BJ (cell line): ENCODE data around the gene MSTO1. TPM values are rescaled to one million over a fixed set of nuclear protein-coding genes. Genes with fewer than 3 reads are reported as not detected.
"Not testable (repeated sequence)": the region's sequence is repeated elsewhere in the genome, so short reads cannot be mapped to it uniquely, and the experiment has no call there.

Experiments
- CTCF ChIA-PET: fragments of 350-600 bp; formaldehyde crosslinking; extraction: SDS; loops from one replicate; lab custom pipeline; 2021; ENCODE audit warnings: antibody characterized with exemption, inconsistent platforms; lab: Yijun Ruan, JAX
- POLR2A ChIA-PET: fragments of 300-600 bp; sonication (Branson Sonifier 250); formaldehyde crosslinking; extraction: SDS; loops from one replicate; lab custom pipeline; 2021; ENCODE audit warnings: antibody characterized with exemption; lab: Charles Lee
- DNase-seq: peaks from one replicate; pipeline ENCODE4 v3.0.0-alpha.2; 2011; ENCODE audit warnings: low read depth
- H3K27me3 ChIP-seq: 2 replicates; pipeline ENCODE4 v1.6.0; 2011; ENCODE audit warnings: low read length; ENCODE audit not compliant: control insufficient read depth, insufficient read depth
- H3K36me3 ChIP-seq: 2 replicates; pipeline ENCODE4 v1.5.1; 2011; ENCODE audit warnings: low read length; ENCODE audit not compliant: control insufficient read depth, insufficient read depth
- H3K4me3 ChIP-seq: 2 replicates; pipeline ENCODE4 v1.5.1; 2011; ENCODE audit warnings: low read depth, mild to moderate bottlenecking, control low read depth, low read length
- polyA minus RNA-seq: library from RNA; depleted of rRNA, polyadenylated mRNA; stranded (reverse); fragments of >200 nt; gene quantifications from 2 replicates; pipeline ENCODE4 v1.2.3, GENCODE V29; 2011; rRNA and poly(A)+ RNA removed
- polyA plus RNA-seq: library from polyadenylated mRNA; depleted of rRNA; stranded (reverse); fragments of >200 nt; gene quantifications from 2 replicates; pipeline ENCODE4 v1.2.3, GENCODE V29; 2011; rRNA removed
- TF ChIP-seq, protein P1 (sequence below): IDR thresholded peaks from 2 replicates; pipeline ENCODE4 v1.5.1; 2011; ENCODE audit warnings: low read depth, mild to moderate bottlenecking, control low read depth, inconsistent platforms, low read length, moderate library complexity; ENCODE audit not compliant: insufficient read depth

Gene MSTO1
- 19.5 and 28.6 TPM in 2 replicates for polyA plus RNA-seq
- polyA minus RNA-seq = 28.7 and 29.2 TPM in 2 replicates

DNA sequence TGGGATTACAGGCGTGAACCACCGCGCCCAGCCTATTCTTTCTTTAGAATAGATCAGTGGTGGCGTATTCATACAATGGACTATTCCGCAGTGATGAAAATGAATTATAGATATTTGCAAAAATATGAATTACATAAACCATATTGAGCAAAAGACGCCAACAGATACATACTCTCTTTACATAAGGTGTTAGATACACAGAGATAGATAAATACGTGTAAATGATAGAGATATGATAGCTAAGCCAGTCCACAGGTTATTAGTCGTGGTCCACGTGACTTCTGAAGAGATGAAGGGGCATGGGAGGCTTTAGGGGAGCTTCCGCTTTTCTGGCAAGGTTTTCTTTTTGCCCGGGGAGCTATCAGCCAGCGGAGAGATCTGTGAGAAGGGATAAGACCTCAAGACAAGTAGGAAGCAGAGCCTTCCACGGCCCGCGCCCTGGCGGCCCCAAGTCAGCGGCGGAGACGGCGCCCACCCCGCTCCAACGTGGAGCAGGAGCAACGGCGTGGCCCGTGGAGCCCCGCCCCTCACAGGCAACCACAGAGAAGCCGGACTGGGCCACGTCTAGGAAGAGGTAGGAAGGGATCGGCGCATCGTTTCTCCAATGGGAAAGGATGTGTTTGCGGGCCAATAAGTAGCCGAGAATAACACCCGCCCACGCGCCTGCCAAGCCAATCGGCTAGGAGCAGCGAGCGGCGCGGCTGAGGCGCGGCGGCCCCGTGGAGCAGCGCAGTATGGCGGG lies at the start of gene MSTO1:
Gene MSTO1, plus strand, starts transcription at position 704 of the 742 bp plus-strand sequence. Its CDS starts 31 bp downstream, at position 735.
- POLR2A ChIA-PET = no interaction called here
- CTCF ChIA-PET = interaction anchor here (1.1 to 1.2 kb wide), 2 partner anchors 349 to 359 kb away, joined by 3 read pairs; no protein-coding TSS in a partner anchor
- H3K27me3 ChIP-seq = no peaks in the 10 kb centered on the region
- TF ChIP-seq, protein P1, sequence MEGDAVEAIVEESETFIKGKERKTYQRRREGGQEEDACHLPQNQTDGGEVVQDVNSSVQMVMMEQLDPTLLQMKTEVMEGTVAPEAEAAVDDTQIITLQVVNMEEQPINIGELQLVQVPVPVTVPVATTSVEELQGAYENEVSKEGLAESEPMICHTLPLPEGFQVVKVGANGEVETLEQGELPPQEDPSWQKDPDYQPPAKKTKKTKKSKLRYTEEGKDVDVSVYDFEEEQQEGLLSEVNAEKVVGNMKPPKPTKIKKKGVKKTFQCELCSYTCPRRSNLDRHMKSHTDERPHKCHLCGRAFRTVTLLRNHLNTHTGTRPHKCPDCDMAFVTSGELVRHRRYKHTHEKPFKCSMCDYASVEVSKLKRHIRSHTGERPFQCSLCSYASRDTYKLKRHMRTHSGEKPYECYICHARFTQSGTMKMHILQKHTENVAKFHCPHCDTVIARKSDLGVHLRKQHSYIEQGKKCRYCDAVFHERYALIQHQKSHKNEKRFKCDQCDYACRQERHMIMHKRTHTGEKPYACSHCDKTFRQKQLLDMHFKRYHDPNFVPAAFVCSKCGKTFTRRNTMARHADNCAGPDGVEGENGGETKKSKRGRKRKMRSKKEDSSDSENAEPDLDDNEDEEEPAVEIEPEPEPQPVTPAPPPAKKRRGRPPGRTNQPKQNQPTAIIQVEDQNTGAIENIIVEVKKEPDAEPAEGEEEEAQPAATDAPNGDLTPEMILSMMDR = no peak
- peak; percentile 81 for DNase-seq
- peak within 1 kb of the TSS; percentile 65 for H3K4me3 ChIP-seq
- H3K36me3 ChIP-seq = no peaks in the 10 kb centered on the region; the same call in none of the 2 replicates

DNA sequence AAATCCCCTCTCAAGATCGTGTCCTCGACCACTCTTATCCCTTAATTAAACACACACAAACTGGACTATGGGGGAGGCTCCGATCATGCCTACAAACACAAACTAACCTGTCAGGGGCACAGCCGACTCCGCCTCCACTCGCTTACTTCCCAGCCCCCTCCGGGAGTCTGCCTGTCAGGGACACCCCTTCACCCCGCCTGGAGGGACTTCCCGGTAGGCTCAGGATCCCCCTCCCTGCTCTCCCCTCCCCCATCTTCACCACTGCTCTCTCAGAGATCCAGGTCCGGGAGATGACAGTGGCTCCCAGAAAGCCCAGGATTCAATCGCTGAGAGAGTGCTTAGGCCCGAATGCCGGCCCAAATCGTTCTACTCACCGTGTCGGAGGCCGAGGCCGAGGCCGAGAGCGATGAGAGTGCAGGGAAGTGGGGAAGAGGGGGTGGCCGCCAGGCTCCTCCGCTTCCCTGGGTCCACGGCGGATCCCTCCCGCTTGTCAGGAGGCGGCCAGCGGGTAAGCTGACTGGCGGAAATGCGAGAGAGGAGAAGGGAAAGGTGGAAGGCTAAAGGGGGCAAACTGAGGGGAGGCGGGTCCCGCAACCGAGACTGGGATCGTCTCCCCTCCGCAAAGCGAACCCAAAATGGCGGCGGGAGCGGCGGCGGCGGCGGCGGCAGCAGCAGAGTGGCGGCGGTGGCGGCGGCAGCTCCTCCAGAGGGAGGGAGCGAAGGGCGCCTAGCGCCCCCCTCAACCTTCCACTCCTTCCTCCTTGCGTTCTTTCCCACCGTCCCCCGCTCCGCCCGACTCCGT lies 48.0 kb upstream of the MSTO1 start:
- POLR2A ChIA-PET, DNase-seq, H3K36me3 ChIP-seq, CTCF ChIA-PET, H3K27me3 ChIP-seq: not testable (repeated sequence)
- H3K4me3 ChIP-seq = peak overlapping the region; percentile 78

DNA sequence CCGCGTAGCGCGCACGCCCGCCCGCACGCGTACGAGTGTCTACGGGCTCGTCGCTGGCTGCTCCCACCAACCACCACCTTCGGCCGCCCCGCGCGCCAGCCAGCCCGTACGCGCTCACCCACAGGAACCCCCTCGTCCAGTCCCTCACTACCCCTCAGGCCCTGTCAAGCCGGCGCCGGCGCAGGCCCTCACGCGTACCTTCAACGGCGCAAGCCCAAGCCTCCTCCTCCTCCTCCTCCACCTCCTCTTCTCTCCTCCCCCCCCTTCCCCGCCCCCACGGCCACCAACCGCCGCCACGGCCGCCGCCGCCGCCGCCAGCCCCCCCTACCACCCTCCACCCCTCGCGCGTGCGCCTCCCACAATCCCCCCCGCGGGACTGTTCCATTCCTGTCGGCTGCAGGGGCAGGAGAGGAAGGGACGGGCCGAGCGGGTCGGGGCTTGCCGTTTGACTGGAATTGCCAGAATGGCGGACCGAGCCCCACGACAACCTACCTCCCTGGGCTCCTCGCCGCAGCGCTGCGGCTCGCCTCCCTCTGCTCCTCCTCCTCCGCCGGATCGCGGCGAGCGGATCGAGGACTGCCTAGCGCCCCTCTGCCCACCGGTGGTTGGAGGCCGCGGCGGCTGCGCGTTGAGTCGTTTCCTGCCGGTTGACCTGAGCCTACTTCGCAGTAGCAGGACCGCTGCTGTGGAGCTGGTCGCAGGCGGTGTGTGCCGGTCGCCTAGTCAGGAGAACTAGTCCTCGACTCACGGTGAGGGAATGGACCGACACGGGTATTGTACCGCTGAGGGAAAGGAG lies 47.2 kb upstream of the MSTO1 start, which contains the start of gene ASH1L:
Gene ASH1L, minus strand, starts transcription at position 223 of the 796 bp plus-strand sequence. CDS start 41,284 bp downstream, outside the sequence.
- ChIA-PET POLR2A (no interaction called here), CTCF (interaction anchor here (0.6 kb wide), 1 partner anchor 17 kb away, joined by 3 read pairs; no protein-coding TSS in a partner anchor)
- no peaks in the 10 kb centered on the region for H3K36me3 ChIP-seq
- TF ChIP-seq, protein P1 = no peak
- no peaks in the 10 kb centered on the region for H3K27me3 ChIP-seq
- peak; percentile 30 for DNase-seq
- peak within 1 kb of the TSS; percentile 78 for H3K4me3 ChIP-seq

DNA sequence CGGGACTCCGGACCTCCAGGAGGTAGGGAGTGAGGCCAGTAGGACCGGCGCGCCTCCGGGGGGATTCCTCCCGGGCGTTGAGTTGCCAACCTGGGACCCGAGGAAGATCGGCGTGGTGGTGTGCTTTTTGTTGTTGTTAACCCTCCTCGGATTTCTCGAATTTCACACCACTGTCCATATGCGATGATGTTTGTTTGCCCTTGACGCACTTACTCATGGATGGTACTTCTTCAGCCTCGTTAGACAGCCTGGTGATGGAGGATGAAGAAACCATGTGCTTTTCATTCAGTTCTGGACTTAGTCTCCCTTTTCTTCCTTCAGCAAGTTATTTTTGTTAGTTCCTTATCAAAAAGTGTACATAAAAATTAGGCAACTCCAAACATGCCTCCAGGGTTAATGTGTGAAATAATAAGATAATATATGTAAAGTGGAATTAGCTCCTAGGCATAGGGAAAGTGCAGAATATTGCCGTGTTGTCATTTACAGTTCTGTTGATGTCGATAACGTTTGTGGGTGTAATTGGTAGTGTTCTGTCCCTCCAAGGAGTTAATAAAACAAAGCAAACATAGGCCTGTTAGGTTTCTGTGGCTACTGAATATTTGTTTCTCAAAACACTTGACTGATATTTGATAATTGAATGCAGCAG lies 46.5 kb upstream of the MSTO1 start:
- DNase-seq, H3K27me3 ChIP-seq, CTCF ChIA-PET, POLR2A ChIA-PET, H3K36me3 ChIP-seq: not testable (repeated sequence)
- H3K4me3 ChIP-seq = peak overlapping the region; percentile 78

DNA sequence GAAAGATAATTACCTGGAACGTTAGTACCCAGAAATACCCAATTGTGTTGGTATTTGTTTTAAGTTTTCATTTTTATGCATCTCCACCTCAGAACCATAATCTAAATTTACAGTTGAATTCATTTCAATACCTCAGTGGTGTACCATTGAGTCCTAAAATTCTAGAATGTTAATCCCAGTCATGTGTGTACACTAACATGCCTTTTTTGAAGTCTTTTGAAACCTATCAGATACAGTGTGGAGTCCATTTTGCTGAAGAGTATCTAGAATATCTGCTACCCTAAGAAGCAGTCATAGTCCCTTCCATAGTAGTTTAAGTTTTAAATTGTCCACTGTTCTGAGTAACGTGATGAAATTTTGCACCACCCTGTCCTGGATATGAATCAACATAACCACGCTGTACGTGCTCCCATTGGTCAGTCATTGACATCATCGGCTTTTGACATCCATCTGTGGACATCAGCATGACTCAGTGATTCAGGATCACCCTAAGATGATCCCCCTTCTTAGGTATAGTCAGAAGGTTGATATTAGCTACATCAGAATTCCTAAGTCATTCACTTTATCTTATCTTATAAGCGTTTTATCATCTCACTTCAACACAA lies 39.9 kb upstream of the MSTO1 start:
- Histone ChIP-seq H3K36me3 (no peaks in the 10 kb centered on the region), H3K27me3 (no peaks in the 10 kb centered on the region), H3K4me3 (no peak overlapping the region)
- CTCF ChIA-PET = interaction anchor here (0.9 to 1.6 kb wide), 2 partner anchors 11 to 21 kb away, joined by 3 to 8 read pairs; no protein-coding TSS in a partner anchor
- TF ChIP-seq, protein P1 = no peak
- POLR2A ChIA-PET = no interaction called here
- DNase-seq = no peak
